GM20000 (cell line): Measurements from ENCODE around the gene TMEM269.

ENCODE experiments used
- DNase-seq: peaks from one replicate; pipeline ENCODE4 v3.0.0; 2012; ENCODE audit warnings: low spot score
- TF ChIP-seq, protein P1 (sequence below): IDR thresholded peaks from 2 replicates; pipeline ENCODE4 v1.5.1; 2012; ENCODE audit warnings: mild to moderate bottlenecking, control low read depth; ENCODE audit errors: extremely low read depth, missing control alignments

Gene TMEM269

DNA sequence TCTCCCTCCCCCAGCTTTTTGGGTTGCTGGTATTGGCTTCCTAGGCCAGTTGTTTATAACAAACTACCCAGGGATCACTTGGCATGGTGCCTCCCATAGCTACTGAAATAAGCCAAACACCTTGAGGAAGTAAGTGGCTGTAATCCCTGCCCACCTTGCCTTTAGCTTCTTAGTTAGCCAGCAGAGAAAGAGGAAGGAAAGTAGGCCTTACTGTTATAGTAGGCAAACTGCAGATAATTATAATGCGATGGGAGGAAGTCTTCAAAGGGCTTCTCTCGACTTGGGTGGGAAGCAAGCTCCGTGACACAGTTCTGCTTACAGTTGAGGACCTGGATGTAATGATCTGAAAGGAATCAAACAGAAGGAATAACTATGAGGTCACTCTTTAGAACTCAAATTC lies 26.1 kb upstream of the TMEM269 start:
- TF ChIP-seq, protein P1, sequence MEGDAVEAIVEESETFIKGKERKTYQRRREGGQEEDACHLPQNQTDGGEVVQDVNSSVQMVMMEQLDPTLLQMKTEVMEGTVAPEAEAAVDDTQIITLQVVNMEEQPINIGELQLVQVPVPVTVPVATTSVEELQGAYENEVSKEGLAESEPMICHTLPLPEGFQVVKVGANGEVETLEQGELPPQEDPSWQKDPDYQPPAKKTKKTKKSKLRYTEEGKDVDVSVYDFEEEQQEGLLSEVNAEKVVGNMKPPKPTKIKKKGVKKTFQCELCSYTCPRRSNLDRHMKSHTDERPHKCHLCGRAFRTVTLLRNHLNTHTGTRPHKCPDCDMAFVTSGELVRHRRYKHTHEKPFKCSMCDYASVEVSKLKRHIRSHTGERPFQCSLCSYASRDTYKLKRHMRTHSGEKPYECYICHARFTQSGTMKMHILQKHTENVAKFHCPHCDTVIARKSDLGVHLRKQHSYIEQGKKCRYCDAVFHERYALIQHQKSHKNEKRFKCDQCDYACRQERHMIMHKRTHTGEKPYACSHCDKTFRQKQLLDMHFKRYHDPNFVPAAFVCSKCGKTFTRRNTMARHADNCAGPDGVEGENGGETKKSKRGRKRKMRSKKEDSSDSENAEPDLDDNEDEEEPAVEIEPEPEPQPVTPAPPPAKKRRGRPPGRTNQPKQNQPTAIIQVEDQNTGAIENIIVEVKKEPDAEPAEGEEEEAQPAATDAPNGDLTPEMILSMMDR = no peak
- no peak for DNase-seq

DNA sequence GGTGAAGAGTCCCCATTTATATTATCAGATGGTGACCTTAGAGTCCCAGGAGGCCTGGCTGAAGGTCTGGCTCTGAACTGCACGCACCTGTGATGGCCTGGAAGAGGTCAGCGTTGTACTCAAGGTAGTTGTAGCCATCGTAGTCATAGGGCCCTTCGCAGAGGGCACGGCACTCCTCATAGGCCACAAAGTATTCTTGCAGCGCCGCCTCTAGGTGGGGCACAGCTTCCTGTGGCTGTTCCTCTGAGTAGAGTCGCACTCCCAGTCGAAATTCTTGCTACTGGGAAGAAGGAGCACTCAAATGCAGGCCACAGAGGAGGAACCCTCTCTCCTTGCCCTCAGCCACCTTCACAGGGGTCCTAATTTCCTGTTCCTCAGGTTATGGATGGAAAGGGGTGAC lies 25.7 kb upstream of the TMEM269 start:
- no peak for DNase-seq
- TF ChIP-seq, protein P1 = no peak

GRCh38 chr1:42761567-42761966 lies 23.2 kb upstream of the TMEM269 start:
- no peak for DNase-seq
- TF ChIP-seq, protein P1 = no peak

DNA sequence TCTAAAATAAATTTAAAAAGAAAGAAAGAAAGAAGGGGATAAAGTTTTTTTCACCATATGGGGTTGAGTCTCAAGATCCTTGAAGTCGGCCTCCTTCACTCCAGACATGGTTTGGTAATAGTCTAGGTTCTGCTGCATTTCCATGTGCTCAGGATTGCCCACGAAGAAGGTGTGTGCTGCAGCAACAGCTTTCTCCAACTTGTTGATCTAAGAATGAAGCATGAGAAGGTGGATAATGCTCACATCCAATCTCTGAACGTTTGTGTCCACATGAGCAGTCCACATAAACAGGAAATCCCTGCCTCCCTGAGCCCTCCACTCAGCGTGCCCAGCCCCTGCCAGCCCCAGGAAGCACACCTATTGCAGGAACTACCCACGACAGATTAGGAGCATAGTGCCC lies 22.5 kb upstream of the TMEM269 start:
- DNase-seq = no peak
- TF ChIP-seq, protein P1 = no peak

DNA sequence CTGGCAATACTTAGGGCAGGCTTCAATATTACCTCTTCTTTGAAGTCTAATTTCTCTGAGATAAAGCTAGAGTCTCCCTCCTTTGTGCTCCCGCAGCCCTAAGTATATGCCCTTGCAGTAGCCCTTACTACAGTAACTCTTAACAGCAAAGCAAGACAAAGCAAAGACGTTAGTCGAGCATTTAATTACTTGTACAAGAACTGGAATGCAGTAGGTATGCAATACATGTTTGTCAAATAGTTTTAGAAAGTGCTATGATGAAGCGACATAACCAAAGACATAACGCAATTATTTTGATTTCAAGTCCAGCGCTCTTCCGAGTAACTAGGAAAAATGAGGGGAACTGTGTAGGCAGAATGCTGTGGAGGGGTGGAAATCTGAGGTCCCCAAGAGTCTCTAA lies 19.5 kb upstream of the TMEM269 start:
- TF ChIP-seq, protein P1 = no peak
- DNase-seq = no peak

- peak; percentile 55 for DNase-seq
- TF ChIP-seq, protein P1 = no peak
Observed at GRCh38 chr1:42765832-42766740, 18.7 kb upstream of the TMEM269 start.

GRCh38 chr1:42766741-42767509 lies 17.9 kb upstream of the TMEM269 start, which contains the start of the genes C1orf50 and P3H1:
Gene C1orf50 (plus strand): TSS chr1:42767249. CDS start chr1:42767312, 63 bp downstream.
Gene P3H1 (minus strand): TSS chr1:42767028. CDS start chr1:42766971, 57 bp downstream.
- TF ChIP-seq, protein P1 = no peak
- peak; percentile 98 for DNase-seq
